K562 (cell line): ENCODE results near the gene RAB13. TPM values are rescaled to one million over a fixed set of nuclear protein-coding genes. Genes with fewer than 3 reads are reported as not detected.

Experiments
- ATF6 ChIP-seq: sonication (generic); formaldehyde crosslinking; IDR thresholded peaks from 2 replicates; pipeline ENCODE4 v1.4.0; 2020; ENCODE audit warnings: mild to moderate bottlenecking, missing genetic modification reagents
- CREM ChIP-seq: IDR thresholded peaks from 2 replicates; pipeline ENCODE4 v1.6.1; 2014; ENCODE audit warnings: antibody characterized with exemption, low read depth
- FOXJ2 ChIP-seq: fragments of 200-800 bp; sonication (Bioruptor generic); IDR thresholded peaks from 2 replicates; pipeline ENCODE4 v1.6.1; 2016; ENCODE audit warnings: missing genetic modification characterization, missing compliant biosample characterization
- FOXP1 ChIP-seq: sonication (generic); formaldehyde crosslinking; IDR thresholded peaks from 2 replicates; pipeline ENCODE4 v1.8.0; 2022; ENCODE audit warnings: mild to moderate bottlenecking, missing genetic modification reagents
- HDAC2 ChIP-seq: fragments of 450-650 bp; IDR thresholded peaks from 2 replicates; pipeline ENCODE4 v1.6.1; 2016; ENCODE audit warnings: mild to moderate bottlenecking
- HOXB6 ChIP-seq: fragments of 250-450 bp; sonication (Bioruptor Pico); IDR thresholded peaks from 2 replicates; pipeline ENCODE4 v1.5.1; 2022; ENCODE audit warnings: mild to moderate bottlenecking, borderline replicate concordance
- MAFF ChIP-seq: IDR thresholded peaks from 2 replicates; pipeline ENCODE4 v1.6.1; 2012; ENCODE audit warnings: low read length, improper control_type of control experiment
- SIN3A ChIP-seq, 2 experiments: fragments of 150-350 bp in 1 of 2; IDR thresholded peaks; 2 replicates each; pipeline ENCODE4 v1.6.1; 2011 to 2016; ENCODE audit warnings: borderline replicate concordance in 2 of 2, low read depth in 2 of 2, low read length in 2 of 2, mild to moderate bottlenecking in 2 of 2, moderate library complexity in 2 of 2; ENCODE audit not compliant: control insufficient read depth in 1 of 2
- SMARCB1 ChIP-seq: IDR thresholded peaks from 2 replicates; pipeline ENCODE4 v1.6.1; 2011; ENCODE audit warnings: improper control_type of control experiment, low read depth; ENCODE audit not compliant: insufficient read length
- THRAP3 ChIP-seq: fragments of 450-650 bp; IDR thresholded peaks from 2 replicates; pipeline ENCODE4 v1.6.1; 2016; ENCODE audit warnings: mild to moderate bottlenecking, inconsistent platforms, borderline replicate concordance
- ZFX ChIP-seq: sonication (generic); formaldehyde crosslinking; IDR thresholded peaks from 2 replicates; pipeline ENCODE4 v1.8.0; 2022; ENCODE audit warnings: mild to moderate bottlenecking, missing genetic modification reagents, moderate library complexity
- ZNF124 ChIP-seq: sonication (generic); formaldehyde crosslinking; IDR thresholded peaks from 2 replicates; pipeline ENCODE4 v1.8.1; 2022; ENCODE audit warnings: missing genetic modification reagents
- ZNF766 ChIP-seq: fragments of 200-800 bp; sonication (Bioruptor generic); conservative IDR thresholded peaks from 2 replicates; pipeline ENCODE4 v1.6.1; 2016; ENCODE audit warnings: missing genetic modification characterization, missing compliant biosample characterization
- polyA plus RNA-seq, 8 experiments: library from polyadenylated mRNA; depleted of rRNA in 4 of 8; stranded (reverse) in 5 of 8; unstranded in 3 of 8; fragments of >200 nt; fragmentation: Nextera tagmentation in 2 of 8; fragmentation: Illumina TruSeq in 1 of 8; extraction: Ambion mirVana in 2 of 8; extraction: Trizol in 1 of 8; gene quantifications; 2 replicates each; pipeline versions ENCODE4 v1.2.1 to v1.2.3, GENCODE V29; 2011 to 2014; ENCODE audit warnings: inconsistent platforms in 1 of 8, missing spikeins in 1 of 8
- total RNA-seq, 7 experiments: library from RNA; depleted of rRNA in 6 of 7; stranded (reverse); fragments of >200 nt in 6 of 7; fragmentation: Illumina TruSeq in 2 of 7; extraction: Trizol in 2 of 7; gene quantifications; 2 replicates each; pipeline versions ENCODE4 v1.2.1 to v1.2.3, GENCODE V29; 2011 to 2021; ENCODE audit warnings: low replicate concordance in 1 of 7
- TF ChIP-seq, protein P1 (sequence below): fragments of 250-450 bp; sonication (Bioruptor Pico); IDR thresholded peaks from 2 replicates; pipeline ENCODE4 v1.9.0; 2021; ENCODE audit warnings: mild to moderate bottlenecking, inconsistent platforms
- TF ChIP-seq, protein P2 (sequence below): IDR thresholded peaks from 2 replicates; pipeline ENCODE4 v1.6.1; 2016; ENCODE audit warnings: missing genetic modification characterization, missing compliant biosample characterization
- TF ChIP-seq, protein P3 (sequence below): fragments of 450-650 bp; conservative IDR thresholded peaks from 2 replicates; pipeline ENCODE4 v1.6.1; 2016; ENCODE audit warnings: missing genetic modification characterization, low read depth, mild to moderate bottlenecking, missing compliant biosample characterization, moderate library complexity
- TF ChIP-seq, protein P4 (sequence below), 2 experiments: IDR thresholded peaks; 2 replicates each; pipeline ENCODE4 v1.6.1; 2012; ENCODE audit warnings: improper control_type of control experiment in 2 of 2, low read depth in 2 of 2, low read length in 2 of 2, borderline replicate concordance in 1 of 2

The RAB13 gene
- total and polyA plus RNA-seq, 9 of the 15 experiments (the other 6 are each of a cell fraction or from before 2014, with no cell fraction given) = 22.3 to 100 (median 39.8) TPM

- no peak for TF ChIP-seq ATF6 (CRISPR knock-in tag)
- TF ChIP-seq HDAC2 = no peak
- no peak for TF ChIP-seq SMARCB1
- no peak; the same call in 1 of the 2 replicates for TF ChIP-seq HOXB6 (CRISPR knock-in tag)
- TF ChIP-seq ZFX (CRISPR knock-in tag) = peak; percentile 96
- TF ChIP-seq FOXJ2 = peak; percentile 93
- 0 out of 2 replicates have a peak, but pooled peaks have one; percentile 8 for TF ChIP-seq MAFF
- TF ChIP-seq, protein P1, sequence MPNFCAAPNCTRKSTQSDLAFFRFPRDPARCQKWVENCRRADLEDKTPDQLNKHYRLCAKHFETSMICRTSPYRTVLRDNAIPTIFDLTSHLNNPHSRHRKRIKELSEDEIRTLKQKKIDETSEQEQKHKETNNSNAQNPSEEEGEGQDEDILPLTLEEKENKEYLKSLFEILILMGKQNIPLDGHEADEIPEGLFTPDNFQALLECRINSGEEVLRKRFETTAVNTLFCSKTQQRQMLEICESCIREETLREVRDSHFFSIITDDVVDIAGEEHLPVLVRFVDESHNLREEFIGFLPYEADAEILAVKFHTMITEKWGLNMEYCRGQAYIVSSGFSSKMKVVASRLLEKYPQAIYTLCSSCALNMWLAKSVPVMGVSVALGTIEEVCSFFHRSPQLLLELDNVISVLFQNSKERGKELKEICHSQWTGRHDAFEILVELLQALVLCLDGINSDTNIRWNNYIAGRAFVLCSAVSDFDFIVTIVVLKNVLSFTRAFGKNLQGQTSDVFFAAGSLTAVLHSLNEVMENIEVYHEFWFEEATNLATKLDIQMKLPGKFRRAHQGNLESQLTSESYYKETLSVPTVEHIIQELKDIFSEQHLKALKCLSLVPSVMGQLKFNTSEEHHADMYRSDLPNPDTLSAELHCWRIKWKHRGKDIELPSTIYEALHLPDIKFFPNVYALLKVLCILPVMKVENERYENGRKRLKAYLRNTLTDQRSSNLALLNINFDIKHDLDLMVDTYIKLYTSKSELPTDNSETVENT (CRISPR knock-in tag) = no peak
- TF ChIP-seq, protein P2, sequence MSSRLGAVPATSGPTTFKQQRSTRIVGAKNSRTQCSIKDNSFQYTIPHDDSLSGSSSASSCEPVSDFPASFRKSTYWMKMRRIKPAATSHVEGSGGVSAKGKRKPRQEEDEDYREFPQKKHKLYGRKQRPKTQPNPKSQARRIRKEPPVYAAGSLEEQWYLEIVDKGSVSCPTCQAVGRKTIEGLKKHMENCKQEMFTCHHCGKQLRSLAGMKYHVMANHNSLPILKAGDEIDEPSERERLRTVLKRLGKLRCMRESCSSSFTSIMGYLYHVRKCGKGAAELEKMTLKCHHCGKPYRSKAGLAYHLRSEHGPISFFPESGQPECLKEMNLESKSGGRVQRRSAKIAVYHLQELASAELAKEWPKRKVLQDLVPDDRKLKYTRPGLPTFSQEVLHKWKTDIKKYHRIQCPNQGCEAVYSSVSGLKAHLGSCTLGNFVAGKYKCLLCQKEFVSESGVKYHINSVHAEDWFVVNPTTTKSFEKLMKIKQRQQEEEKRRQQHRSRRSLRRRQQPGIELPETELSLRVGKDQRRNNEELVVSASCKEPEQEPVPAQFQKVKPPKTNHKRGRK (tag) = no peak
- no peak for TF ChIP-seq ZNF124 (CRISPR knock-in tag)
- TF ChIP-seq, protein P3, sequence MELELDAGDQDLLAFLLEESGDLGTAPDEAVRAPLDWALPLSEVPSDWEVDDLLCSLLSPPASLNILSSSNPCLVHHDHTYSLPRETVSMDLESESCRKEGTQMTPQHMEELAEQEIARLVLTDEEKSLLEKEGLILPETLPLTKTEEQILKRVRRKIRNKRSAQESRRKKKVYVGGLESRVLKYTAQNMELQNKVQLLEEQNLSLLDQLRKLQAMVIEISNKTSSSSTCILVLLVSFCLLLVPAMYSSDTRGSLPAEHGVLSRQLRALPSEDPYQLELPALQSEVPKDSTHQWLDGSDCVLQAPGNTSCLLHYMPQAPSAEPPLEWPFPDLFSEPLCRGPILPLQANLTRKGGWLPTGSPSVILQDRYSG (tag) = peak; percentile 84; the same call in 1 of the 2 replicates
- TF ChIP-seq, protein P4, sequence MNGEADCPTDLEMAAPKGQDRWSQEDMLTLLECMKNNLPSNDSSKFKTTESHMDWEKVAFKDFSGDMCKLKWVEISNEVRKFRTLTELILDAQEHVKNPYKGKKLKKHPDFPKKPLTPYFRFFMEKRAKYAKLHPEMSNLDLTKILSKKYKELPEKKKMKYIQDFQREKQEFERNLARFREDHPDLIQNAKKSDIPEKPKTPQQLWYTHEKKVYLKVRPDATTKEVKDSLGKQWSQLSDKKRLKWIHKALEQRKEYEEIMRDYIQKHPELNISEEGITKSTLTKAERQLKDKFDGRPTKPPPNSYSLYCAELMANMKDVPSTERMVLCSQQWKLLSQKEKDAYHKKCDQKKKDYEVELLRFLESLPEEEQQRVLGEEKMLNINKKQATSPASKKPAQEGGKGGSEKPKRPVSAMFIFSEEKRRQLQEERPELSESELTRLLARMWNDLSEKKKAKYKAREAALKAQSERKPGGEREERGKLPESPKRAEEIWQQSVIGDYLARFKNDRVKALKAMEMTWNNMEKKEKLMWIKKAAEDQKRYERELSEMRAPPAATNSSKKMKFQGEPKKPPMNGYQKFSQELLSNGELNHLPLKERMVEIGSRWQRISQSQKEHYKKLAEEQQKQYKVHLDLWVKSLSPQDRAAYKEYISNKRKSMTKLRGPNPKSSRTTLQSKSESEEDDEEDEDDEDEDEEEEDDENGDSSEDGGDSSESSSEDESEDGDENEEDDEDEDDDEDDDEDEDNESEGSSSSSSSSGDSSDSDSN (IDR thresholded peaks at IDR 0.05; ENCODE audit: borderline replicate concordance in 1 of 2, low read depth in 2 of 2, low read length in 2 of 2) = peak; percentile 36 to 60; a peak in 1 of 4 replicates
- no peak for TF ChIP-seq THRAP3
- peak; percentile 79 for TF ChIP-seq FOXP1 (CRISPR knock-in tag)
- TF ChIP-seq CREM = peak; percentile 89
- peak; percentile 65 to 86; a peak in 3 of 4 replicates for TF ChIP-seq SIN3A (IDR thresholded peaks at IDR 0.05; ENCODE audit: borderline replicate concordance in 2 of 2, control insufficient read depth in 1 of 2, low read depth in 2 of 2, low read length in 2 of 2)
- peak; percentile 98 for TF ChIP-seq ZNF766 (CRISPR knock-in tag)
Observed at GRCh38 chr1:153958111-153958960, 27.8 kb downstream of the RAB13 start, which contains the start of gene CRTC2 (continued).
